ENCODE data around the gene RPL22. TPM values are rescaled to one million over a fixed set of nuclear protein-coding genes. Genes with fewer than 3 reads are reported as not detected.

Gene RPL22
- total and polyA plus RNA-seq, 2 of the 13 experiments (the other 11 are each of a cell fraction or from before 2014, with no cell fraction given), result 214 to 545 TPM

DNA sequence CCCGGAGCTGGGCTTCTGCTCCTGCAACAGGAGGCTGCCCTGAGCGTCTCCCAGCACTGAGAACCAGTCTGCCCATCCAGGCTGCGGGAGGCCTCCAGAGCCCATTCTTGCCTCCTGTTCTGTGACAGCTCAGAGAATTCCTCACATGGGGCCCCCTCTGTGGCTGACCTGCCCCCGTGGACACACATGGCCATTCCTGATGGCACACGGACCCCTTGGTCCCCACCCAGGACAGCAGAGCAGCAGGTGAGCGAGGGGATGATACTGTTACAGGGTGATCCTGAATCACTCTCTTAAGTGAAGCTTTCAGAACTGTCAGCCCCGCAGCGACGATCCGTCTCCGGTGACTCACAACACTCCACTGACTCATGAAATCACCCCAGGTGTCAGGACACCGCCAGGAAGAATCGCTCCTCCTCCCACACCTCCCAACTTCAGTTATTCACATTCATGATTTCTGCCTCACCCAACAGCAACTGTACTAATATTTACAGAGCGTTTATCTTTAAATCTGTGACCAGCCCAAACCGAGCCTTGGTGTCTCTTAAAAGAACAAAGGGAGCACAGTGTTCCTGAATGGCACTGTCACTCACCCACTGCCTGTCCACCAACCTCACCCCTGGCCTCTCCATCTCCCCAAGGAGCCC is 41.7 kb downstream of the RPL22 start (continued):
- TF ChIP-seq ZNF597 (CRISPR knock-in tag; IDR thresholded peaks at IDR 0.05) (no peak), POGZ (CRISPR knock-in tag; IDR thresholded peaks at IDR 0.05) (no peak), FOSL2 (CRISPR knock-in tag; IDR thresholded peaks at IDR 0.05) (peak; percentile 95), CEBPZ (IDR thresholded peaks at IDR 0.05; ENCODE audit: low read length) (no peak), ZNF451 (CRISPR knock-in tag; IDR thresholded peaks at IDR 0.05) (no peak), NFKBIZ (CRISPR knock-in tag; IDR thresholded peaks at IDR 0.05) (no peak), REST (IDR thresholded peaks at IDR 0.05; ENCODE audit: borderline replicate concordance in 1 of 2, low read depth in 1 of 2, low read length in 2 of 2) (0 out of 4 replicates have a peak, but pooled peaks of 1 of the 2 experiments have one; percentile 8), NR3C1 (CRISPR knock-in tag; IDR thresholded peaks at IDR 0.05) (no peak), SOX6 (IDR thresholded peaks at IDR 0.05) (no peak), SOX6 (CRISPR knock-in tag; IDR thresholded peaks at IDR 0.05) (peak; percentile 55), MED13 (CRISPR knock-in tag; IDR thresholded peaks at IDR 0.05) (no peak), ZNF160 (CRISPR knock-in tag; IDR thresholded peaks at IDR 0.05) (no peak), RXRB (CRISPR knock-in tag; IDR thresholded peaks at IDR 0.05; ENCODE audit: borderline replicate concordance) (peak; percentile 42; the same call in 1 of the 2 replicates), ZNF547 (CRISPR knock-in tag; IDR thresholded peaks at IDR 0.05) (no peak)
- TF ChIP-seq, protein P1, sequence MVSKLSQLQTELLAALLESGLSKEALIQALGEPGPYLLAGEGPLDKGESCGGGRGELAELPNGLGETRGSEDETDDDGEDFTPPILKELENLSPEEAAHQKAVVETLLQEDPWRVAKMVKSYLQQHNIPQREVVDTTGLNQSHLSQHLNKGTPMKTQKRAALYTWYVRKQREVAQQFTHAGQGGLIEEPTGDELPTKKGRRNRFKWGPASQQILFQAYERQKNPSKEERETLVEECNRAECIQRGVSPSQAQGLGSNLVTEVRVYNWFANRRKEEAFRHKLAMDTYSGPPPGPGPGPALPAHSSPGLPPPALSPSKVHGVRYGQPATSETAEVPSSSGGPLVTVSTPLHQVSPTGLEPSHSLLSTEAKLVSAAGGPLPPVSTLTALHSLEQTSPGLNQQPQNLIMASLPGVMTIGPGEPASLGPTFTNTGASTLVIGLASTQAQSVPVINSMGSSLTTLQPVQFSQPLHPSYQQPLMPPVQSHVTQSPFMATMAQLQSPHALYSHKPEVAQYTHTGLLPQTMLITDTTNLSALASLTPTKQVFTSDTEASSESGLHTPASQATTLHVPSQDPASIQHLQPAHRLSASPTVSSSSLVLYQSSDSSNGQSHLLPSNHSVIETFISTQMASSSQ (IDR thresholded peaks at IDR 0.05; ENCODE audit: low read depth), result no peak
- TF ChIP-seq, protein P1 (CRISPR knock-in tag; IDR thresholded peaks at IDR 0.05; ENCODE audit: borderline replicate concordance), result no peak
- TF ChIP-seq, protein P2, sequence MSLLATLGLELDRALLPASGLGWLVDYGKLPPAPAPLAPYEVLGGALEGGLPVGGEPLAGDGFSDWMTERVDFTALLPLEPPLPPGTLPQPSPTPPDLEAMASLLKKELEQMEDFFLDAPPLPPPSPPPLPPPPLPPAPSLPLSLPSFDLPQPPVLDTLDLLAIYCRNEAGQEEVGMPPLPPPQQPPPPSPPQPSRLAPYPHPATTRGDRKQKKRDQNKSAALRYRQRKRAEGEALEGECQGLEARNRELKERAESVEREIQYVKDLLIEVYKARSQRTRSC (CRISPR knock-in tag; IDR thresholded peaks at IDR 0.05; ENCODE audit: low read depth), result no peak
